Peyer's patch (tissue), 4 donors: ENCODE measurements around the gene C10orf53. TPM values are rescaled to one million over a fixed set of nuclear protein-coding genes. Genes with fewer than 3 reads are reported as not detected.

Experiments
- DNase-seq, 3 donors: peaks; one replicate each; pipeline ENCODE4 v3.0.0-alpha.2; 2017 to 2019
- H3K27ac ChIP-seq, 4 donors: fragments of 200-600 bp; sonication (generic); one replicate each; pipeline ENCODE4 v1.5.1; 2016 to 2019
- H3K27me3 ChIP-seq, 2 donors: fragments of 200-600 bp; sonication (generic); one replicate each; pipeline ENCODE4 v1.5.1; 2019
- H3K36me3 ChIP-seq, 3 donors: fragments of 200-600 bp; sonication (generic); one replicate each; pipeline ENCODE4 v1.5.1; 2016 to 2019
- H3K4me1 ChIP-seq, 4 donors: fragments of 200-600 bp; sonication (generic); one replicate each; pipeline ENCODE4 v1.5.1; 2016 to 2019
- H3K4me3 ChIP-seq, 4 donors: fragments of 200-600 bp; sonication (generic); 1 replicate in 3 of 4; 2 replicates in 1 of 4; pipeline ENCODE4 v1.5.1; 2016 to 2019; ENCODE audit warnings: mild to moderate bottlenecking in 1 of 4
- H3K9me3 ChIP-seq, 4 donors: fragments of 200-600 bp; sonication (generic); one replicate each; pipeline ENCODE4 v1.5.1; 2016 to 2019; ENCODE audit warnings: mild to moderate bottlenecking in 1 of 4
- POLR2A ChIP-seq, 2 donors: fragments of 450-650 bp; IDR thresholded peaks; one replicate each; pipeline ENCODE4 v1.5.1; 2017; ENCODE audit warnings: antibody characterized with exemption in 2 of 2, mild to moderate bottlenecking in 2 of 2, moderate library complexity in 2 of 2
- total RNA-seq, 4 donors: library from RNA; depleted of rRNA; stranded (reverse); fragments of >200 nt; gene quantifications; one replicate each; pipeline ENCODE4 v1.1.0, GENCODE V29; 2016
- TF ChIP-seq, protein P1 (sequence below), 6 experiments: fragments of 450-650 bp in 4 of 6; fragments of 200-600 bp in 2 of 6; sonication (generic) in 1 of 6; IDR thresholded peaks; one replicate each; pipeline ENCODE4 v1.5.1; 2017 to 2019; ENCODE audit warnings: antibody characterized with exemption in 6 of 6, mild to moderate bottlenecking in 3 of 6, moderate library complexity in 1 of 6

The C10orf53 gene
- total RNA-seq, 4 donors from 2014 or later, result not detected

DNA sequence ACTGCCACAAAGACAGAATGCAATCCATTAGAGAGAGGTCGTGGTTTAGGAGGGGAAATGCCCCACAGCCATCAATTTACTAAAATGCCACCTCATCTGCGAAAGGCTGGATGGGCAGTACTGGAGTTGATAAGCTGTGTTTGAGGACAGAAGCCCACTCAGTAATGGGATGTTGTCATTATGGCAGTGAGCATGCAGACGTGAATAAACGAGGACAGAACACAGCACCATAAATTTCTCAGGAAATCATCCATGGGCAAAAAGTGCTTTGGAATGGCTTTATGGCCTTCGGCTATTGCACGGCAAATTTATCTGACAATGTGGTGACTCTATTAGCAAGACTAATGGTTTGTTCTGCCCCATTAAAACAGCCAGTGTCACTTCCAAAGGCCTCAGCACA lies 15.9 kb upstream of the C10orf53 start:
- DNase-seq, result no peak
- TF ChIP-seq, protein P1, sequence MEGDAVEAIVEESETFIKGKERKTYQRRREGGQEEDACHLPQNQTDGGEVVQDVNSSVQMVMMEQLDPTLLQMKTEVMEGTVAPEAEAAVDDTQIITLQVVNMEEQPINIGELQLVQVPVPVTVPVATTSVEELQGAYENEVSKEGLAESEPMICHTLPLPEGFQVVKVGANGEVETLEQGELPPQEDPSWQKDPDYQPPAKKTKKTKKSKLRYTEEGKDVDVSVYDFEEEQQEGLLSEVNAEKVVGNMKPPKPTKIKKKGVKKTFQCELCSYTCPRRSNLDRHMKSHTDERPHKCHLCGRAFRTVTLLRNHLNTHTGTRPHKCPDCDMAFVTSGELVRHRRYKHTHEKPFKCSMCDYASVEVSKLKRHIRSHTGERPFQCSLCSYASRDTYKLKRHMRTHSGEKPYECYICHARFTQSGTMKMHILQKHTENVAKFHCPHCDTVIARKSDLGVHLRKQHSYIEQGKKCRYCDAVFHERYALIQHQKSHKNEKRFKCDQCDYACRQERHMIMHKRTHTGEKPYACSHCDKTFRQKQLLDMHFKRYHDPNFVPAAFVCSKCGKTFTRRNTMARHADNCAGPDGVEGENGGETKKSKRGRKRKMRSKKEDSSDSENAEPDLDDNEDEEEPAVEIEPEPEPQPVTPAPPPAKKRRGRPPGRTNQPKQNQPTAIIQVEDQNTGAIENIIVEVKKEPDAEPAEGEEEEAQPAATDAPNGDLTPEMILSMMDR (IDR thresholded peaks at IDR 0.05), result no peak
- no peak for TF ChIP-seq POLR2A (IDR thresholded peaks at IDR 0.05)
- Histone ChIP-seq H3K9me3 (peaks cover 0 to 8% (median 0%) of the 10 kb centered on the region in 4 donors), H3K36me3 (no peaks in the 10 kb centered on the region), H3K27ac (no peak overlapping the region), H3K27me3 (no peaks in the 10 kb centered on the region), H3K4me1 (no peaks in the 10 kb centered on the region), H3K4me3 (no peak overlapping the region)

DNA sequence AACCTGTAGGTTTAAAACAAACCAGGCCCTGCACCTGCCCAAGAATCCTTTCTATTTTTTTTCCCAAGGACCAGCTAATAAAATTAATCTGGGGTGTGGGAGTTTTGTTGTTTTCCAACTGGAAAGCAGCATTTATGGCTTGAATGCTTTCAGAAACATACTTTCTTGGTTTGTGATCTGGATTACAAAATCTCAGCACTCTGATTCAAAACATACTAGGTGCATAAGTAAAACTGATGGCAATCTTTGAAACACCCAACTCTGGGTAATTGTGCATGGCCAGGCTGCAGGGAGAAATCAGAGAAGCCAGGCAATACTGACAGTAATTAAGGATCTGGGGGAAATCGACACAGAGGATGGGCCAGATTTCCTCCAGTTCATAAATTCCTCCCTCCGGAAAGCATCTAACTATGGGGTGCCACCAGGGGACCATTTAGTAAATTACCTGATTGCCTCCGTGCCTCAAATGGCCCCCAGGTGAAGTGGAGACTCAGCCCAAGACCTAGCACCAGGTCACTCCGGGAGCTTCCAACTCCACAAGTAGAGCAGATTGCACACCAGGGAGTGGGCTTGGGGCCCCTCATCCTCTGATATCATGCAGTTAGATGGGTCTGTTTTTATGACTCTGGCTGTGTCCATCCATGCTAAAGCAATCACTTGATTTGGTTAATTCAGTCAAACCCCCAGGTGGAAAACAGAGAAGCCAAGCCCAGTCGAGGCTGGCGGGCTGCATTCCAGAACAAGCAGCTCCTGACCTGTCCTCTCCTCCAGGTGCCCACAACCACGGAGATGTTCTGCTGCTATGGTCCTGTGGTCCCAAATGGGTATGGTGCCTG lies 15.2 kb upstream of the C10orf53 start:
- DNase-seq, result no peak
- no peaks in the 10 kb centered on the region for H3K36me3 ChIP-seq
- H3K4me3 ChIP-seq, result no peak overlapping the region
- peaks cover 0 to 8% (median 0%) of the 10 kb centered on the region in 4 donors for H3K9me3 ChIP-seq
- no peaks in the 10 kb centered on the region for H3K27me3 ChIP-seq
- H3K4me1 ChIP-seq, result no peaks in the 10 kb centered on the region
- H3K27ac ChIP-seq, result no peak overlapping the region
- TF ChIP-seq POLR2A (IDR thresholded peaks at IDR 0.05), result no peak
- TF ChIP-seq, protein P1 (IDR thresholded peaks at IDR 0.05), result no peak

DNA sequence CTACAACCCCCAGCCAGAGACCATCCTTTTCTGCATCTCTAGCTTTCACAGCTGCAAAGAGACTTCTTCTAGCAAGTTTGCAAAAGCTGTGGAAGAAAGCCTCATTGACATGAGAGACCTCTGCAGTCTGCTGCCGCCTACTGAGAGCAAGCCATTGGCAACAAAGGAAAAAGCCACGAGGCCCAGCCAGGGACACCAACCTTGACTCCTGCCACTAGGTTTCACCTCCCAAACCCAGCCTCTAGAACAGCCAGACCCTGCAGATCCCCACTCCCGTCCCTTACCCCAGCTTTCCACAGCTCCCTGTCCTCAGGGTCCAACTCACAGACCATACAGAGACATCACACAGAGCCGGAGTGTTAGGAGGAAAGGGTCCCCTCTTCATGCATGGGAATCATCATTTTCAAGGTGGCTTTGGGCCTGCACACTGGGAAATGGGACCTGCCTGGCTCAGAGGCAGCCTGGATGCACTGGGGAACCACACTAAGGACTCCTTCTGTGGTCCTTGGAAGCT lies 14.6 kb upstream of the C10orf53 start:
- Histone ChIP-seq H3K27me3 (no peaks in the 10 kb centered on the region), H3K4me1 (no peaks in the 10 kb centered on the region), H3K4me3 (no peak overlapping the region), H3K27ac (no peak overlapping the region), H3K9me3 (peaks cover 0 to 7% (median 0%) of the 10 kb centered on the region in 4 donors), H3K36me3 (no peaks in the 10 kb centered on the region)
- DNase-seq, result no peak
- no peak for TF ChIP-seq POLR2A (IDR thresholded peaks at IDR 0.05)
- TF ChIP-seq, protein P1 (IDR thresholded peaks at IDR 0.05), result no peak

DNA sequence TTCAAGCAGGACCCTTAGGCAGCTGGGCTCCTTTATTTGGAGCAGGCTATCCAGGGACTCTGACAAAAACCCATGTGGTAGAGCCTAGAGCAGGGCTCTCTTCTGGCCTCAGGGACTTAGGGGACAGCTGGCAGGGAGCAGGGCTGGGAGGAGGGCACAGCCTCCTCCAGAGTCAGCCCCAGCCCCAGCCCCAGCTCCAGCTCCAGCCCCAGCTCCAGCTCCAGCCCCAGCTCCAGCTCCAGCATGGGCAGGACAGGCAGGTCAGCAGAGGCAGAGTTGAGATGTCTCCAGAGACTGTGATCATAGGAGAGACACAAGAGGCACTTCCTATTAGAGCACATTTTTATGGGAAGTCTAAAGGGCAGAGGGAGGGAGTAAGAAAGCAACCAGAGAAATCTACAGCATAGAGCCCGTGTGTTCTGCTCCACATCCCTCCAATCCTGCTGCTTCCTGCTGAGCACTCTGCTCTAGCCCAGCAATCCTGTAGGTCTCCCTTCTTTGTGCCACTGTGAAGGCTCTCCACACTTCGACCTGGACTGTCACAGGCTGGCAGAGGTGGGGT lies 13.3 kb upstream of the C10orf53 start:
- Histone ChIP-seq H3K9me3 (peaks cover 0 to 4% (median 0%) of the 10 kb centered on the region in 4 donors), H3K27me3 (no peaks in the 10 kb centered on the region), H3K36me3 (no peaks in the 10 kb centered on the region), H3K27ac (no peak overlapping the region), H3K4me3 (no peak overlapping the region), H3K4me1 (no peaks in the 10 kb centered on the region)
- DNase-seq, result no peak
- TF ChIP-seq, protein P1 (IDR thresholded peaks at IDR 0.05), result no peak

DNA sequence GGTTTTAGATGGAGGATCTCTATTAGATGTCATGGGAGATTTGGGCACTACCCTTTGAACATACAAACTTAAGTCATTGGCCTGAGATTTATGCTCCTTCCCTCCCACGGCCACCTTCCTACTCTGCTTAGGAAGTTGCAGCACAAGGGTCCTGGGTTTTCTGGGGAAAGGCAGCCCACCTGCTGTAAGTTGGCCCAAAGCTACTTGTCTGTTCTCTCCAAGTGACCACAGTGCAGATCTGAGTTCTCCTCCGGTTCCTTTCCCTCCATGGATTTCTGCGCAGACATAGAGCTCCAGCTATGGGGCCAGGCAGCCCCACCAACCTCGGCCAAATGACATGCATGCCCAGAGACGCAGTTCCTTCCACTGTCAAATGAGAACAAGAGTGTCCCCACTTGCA lies 12.8 kb upstream of the C10orf53 start:
- no peak overlapping the region for H3K4me3 ChIP-seq
- H3K27ac ChIP-seq, result no peak overlapping the region
- no peaks in the 10 kb centered on the region for H3K36me3 ChIP-seq
- peaks cover 0 to 4% (median 0%) of the 10 kb centered on the region in 4 donors for H3K9me3 ChIP-seq
- DNase-seq, result no peak
- no peaks in the 10 kb centered on the region for H3K27me3 ChIP-seq
- no peak for TF ChIP-seq POLR2A (IDR thresholded peaks at IDR 0.05)
- TF ChIP-seq, protein P1 (IDR thresholded peaks at IDR 0.05), result no peak
- no peaks in the 10 kb centered on the region for H3K4me1 ChIP-seq
